ENCODE results near the gene HPSE2. TPM values are rescaled to one million over a fixed set of nuclear protein-coding genes. Genes with fewer than 3 reads are reported as not detected.
A peak's percentile ranks its signal among the peaks of the same experiment; 100 is the strongest.
"Not testable (repeated sequence)": the region's sequence is repeated elsewhere in the genome, so short reads cannot be mapped to it uniquely, and the experiment has no call there.

The HPSE2 gene
- total RNA-seq, 1 donor from 2014 or later = not detected

GRCh38 chr10:98951269-98952000 lies 284.2 kb downstream of the HPSE2 start:
- DNase-seq (no peak), ATAC-seq (ENCODE audit: poor library complexity) (no peak)
- intact Hi-C loops (cut with DNase I) = no loop called here

- DNase-seq (no peak), ATAC-seq (ENCODE audit: poor library complexity) (no peak)
- intact Hi-C loops (cut with DNase I) = no loop called here
Measured at GRCh38 chr10:98950106-98950505, 285.5 kb downstream of the HPSE2 start.

GRCh38 chr10:98949306-98949705 lies 286.3 kb downstream of the HPSE2 start:
- ATAC-seq (ENCODE audit: poor library complexity) (no peak), DNase-seq (no peak)
- intact Hi-C loops (cut with DNase I) = no loop called here

GRCh38 chr10:98943681-98944080 lies 292.0 kb downstream of the HPSE2 start:
- intact Hi-C loops (cut with DNase I) = no loop called here
- no peak for ATAC-seq (ENCODE audit: poor library complexity)
- DNase-seq = no peak

GRCh38 chr10:98929709-98930108 lies 305.9 kb downstream of the HPSE2 start:
- DNase-seq = no peak
- ATAC-seq (ENCODE audit: poor library complexity) = no peak
- intact Hi-C loops (cut with DNase I) = no loop called here

- intact Hi-C loops (cut with DNase I) = no loop called here
- no peak for ATAC-seq (ENCODE audit: poor library complexity)
Measured at GRCh38 chr10:98925651-98926050, 310.0 kb downstream of the HPSE2 start.

GRCh38 chr10:98924526-98924925 lies 311.1 kb downstream of the HPSE2 start:
- DNase-seq (no peak), ATAC-seq (ENCODE audit: poor library complexity) (no peak)
- intact Hi-C loops (cut with DNase I) = no loop called here

More at GRCh38 chr10:98925651-98926050, 310.0 kb downstream of the HPSE2 start:
- DNase-seq = no peak

GRCh38 chr10:98921316-98921715 lies 314.3 kb downstream of the HPSE2 start:
- no peak for DNase-seq
- ATAC-seq (ENCODE audit: poor library complexity) = no peak
- intact Hi-C loops (cut with DNase I) = no loop called here

GRCh38 chr10:98920807-98921206 lies 314.8 kb downstream of the HPSE2 start:
- DNase-seq (no peak), ATAC-seq (ENCODE audit: poor library complexity) (peak; percentile 65)
- intact Hi-C loops (cut with DNase I) = no loop called here

GRCh38 chr10:98920360-98920759 lies 315.3 kb downstream of the HPSE2 start:
- no peak for DNase-seq
- no peak for ATAC-seq (ENCODE audit: poor library complexity)
- intact Hi-C loops (cut with DNase I) = no loop called here

- intact Hi-C loops (cut with DNase I) = no loop called here
- DNase-seq = no peak
- ATAC-seq (ENCODE audit: poor library complexity) = no peak
Measured at GRCh38 chr10:98919899-98920298, 315.8 kb downstream of the HPSE2 start.

- ATAC-seq (ENCODE audit: poor library complexity) = no peak
- DNase-seq = no peak
- intact Hi-C loops (cut with DNase I) = no loop called here
Measured at GRCh38 chr10:98917828-98918227, 317.8 kb downstream of the HPSE2 start.

GRCh38 chr10:98916526-98917125 lies 319.0 kb downstream of the HPSE2 start:
- no peak for ATAC-seq (ENCODE audit: poor library complexity)
- DNase-seq = no peak

GRCh38 chr10:98915911-98916310 lies 319.7 kb downstream of the HPSE2 start:
- no peak for ATAC-seq (ENCODE audit: poor library complexity)
- DNase-seq = no peak
- intact Hi-C loops (cut with DNase I) = no loop called here

More at GRCh38 chr10:98916526-98917125, 319.0 kb downstream of the HPSE2 start:
- intact Hi-C loops (cut with DNase I) = no loop called here

GRCh38 chr10:98910546-98910945 lies 325.1 kb downstream of the HPSE2 start:
- no peak for DNase-seq
- ATAC-seq (ENCODE audit: poor library complexity) = no peak
- intact Hi-C loops (cut with DNase I) = no loop called here

- DNase-seq = no peak
- no peak for ATAC-seq (ENCODE audit: poor library complexity)
- intact Hi-C loops (cut with DNase I) = no loop called here
Measured at GRCh38 chr10:98910048-98910447, 325.6 kb downstream of the HPSE2 start.

- no peak for DNase-seq
Measured at GRCh38 chr10:98908868-98909267, 326.8 kb downstream of the HPSE2 start.

GRCh38 chr10:98908247-98908646 lies 327.4 kb downstream of the HPSE2 start:
- DNase-seq; intact Hi-C loops (cut with DNase I); ATAC-seq (ENCODE audit: poor library complexity): not testable (repeated sequence)

More at GRCh38 chr10:98908868-98909267, 326.8 kb downstream of the HPSE2 start:
- intact Hi-C loops (cut with DNase I) = no loop called here
- no peak for ATAC-seq (ENCODE audit: poor library complexity)

- ATAC-seq (ENCODE audit: poor library complexity) (no peak), DNase-seq (no peak)
- intact Hi-C loops (cut with DNase I) = no loop called here
Measured at GRCh38 chr10:98901441-98902110, 334.1 kb downstream of the HPSE2 start.

GRCh38 chr10:98899018-98899417 lies 336.6 kb downstream of the HPSE2 start:
- DNase-seq (no peak), ATAC-seq (ENCODE audit: poor library complexity) (no peak)
- intact Hi-C loops (cut with DNase I) = no loop called here

Data from Right ventricle myocardium superior (tissue), 1 donor.